ENCODE measurements around the gene DROSHA. TPM values are rescaled to one million over a fixed set of nuclear protein-coding genes. Genes with fewer than 3 reads are reported as not detected.

DROSHA gene
- total and polyA plus RNA-seq, 2 of the 8 experiments (the other 6 are each of a cell fraction or from before 2014, with no cell fraction given), result 65.9 to 122 TPM

DNA sequence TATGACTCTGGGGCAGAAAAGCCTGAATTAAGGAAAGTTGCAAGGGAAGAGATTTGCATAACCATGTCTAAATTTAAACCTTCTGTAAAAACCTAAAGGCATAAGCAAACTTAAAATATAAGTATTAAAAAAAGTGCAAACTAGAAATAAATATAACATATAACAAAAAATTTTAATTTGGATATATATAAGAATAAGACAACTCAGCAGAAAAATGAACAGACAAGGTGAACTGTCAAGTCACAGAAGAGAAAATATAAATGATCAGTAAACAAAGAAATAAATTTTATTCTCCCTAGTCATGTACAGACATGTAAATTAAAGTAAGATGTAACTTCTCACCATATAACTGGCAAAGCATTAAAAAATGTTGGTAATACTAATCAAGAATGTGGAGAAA, 37.2 kb upstream of the DROSHA start:
- CTCF ChIA-PET (ENCODE audit: partially characterized antibody), result no interaction called here
- H4K91ac ChIP-seq (replicated peaks; ENCODE audit: insufficient read length, low read length), result no peak overlapping the region
- no peak overlapping the region for H3K18ac ChIP-seq (ENCODE audit: extremely low read depth, low read length)
- TF ChIP-seq SP2 (IDR thresholded peaks at IDR 0.05; ENCODE audit: low read length) (no peak), CREB1 (IDR thresholded peaks at IDR 0.05) (no peak), SP1 (IDR thresholded peaks at IDR 0.05; ENCODE audit: low read depth, low read length) (no peak), MAFK (IDR thresholded peaks at IDR 0.05; ENCODE audit: low read depth, low read length) (no peak), NANOG (IDR thresholded peaks at IDR 0.05; ENCODE audit: insufficient read depth, low read depth, low read length, poor library complexity, severe bottlenecking) (no peak), JUN (IDR thresholded peaks at IDR 0.05; ENCODE audit: low read depth, low read length) (no peak), GABPA (IDR thresholded peaks at IDR 0.05; ENCODE audit: borderline replicate concordance, insufficient read depth, low read length) (no peak), CHD1 (IDR thresholded peaks at IDR 0.05; ENCODE audit: low read depth, low read length) (no peak)
- TF ChIP-seq, protein P1, sequence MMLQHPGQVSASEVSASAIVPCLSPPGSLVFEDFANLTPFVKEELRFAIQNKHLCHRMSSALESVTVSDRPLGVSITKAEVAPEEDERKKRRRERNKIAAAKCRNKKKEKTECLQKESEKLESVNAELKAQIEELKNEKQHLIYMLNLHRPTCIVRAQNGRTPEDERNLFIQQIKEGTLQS (IDR thresholded peaks at IDR 0.05; ENCODE audit: insufficient read depth, low read depth, low read length), result no peak
- H3K4me3 ChIP-seq (ENCODE audit: extremely low read depth in 1 of 4, insufficient read depth in 2 of 4, low read depth in 3 of 4, low read length in 4 of 4), result no peak overlapping the region
- H3K23ac ChIP-seq (ENCODE audit: insufficient read length), result no peak overlapping the region
- no peaks in the 10 kb centered on the region for H3K27me3 ChIP-seq (replicated peaks in 1 of 4; ENCODE audit: control insufficient read depth in 3 of 4, extremely low read depth in 1 of 4, insufficient read depth in 3 of 4, low read length in 3 of 4)
- no peaks in the 10 kb centered on the region for H3K79me2 ChIP-seq (ENCODE audit: control insufficient read depth in 1 of 2, insufficient read depth in 2 of 2, low read length in 2 of 2)
- no peak for FAIRE-seq
- POLR2A ChIA-PET (ENCODE audit: partially characterized antibody), result no interaction called here
- H3K4ac ChIP-seq (replicated peaks; ENCODE audit: insufficient read length, low read depth, low read length), result no peak overlapping the region
- H3K9me3 ChIP-seq (ENCODE audit: insufficient read depth in 2 of 2, low read depth in 1 of 2, low read length in 1 of 2), result peaks cover 8 to 9% of the 10 kb centered on the region in 2 experiments; a peak in 2 of 4 replicates
- H2BK5ac ChIP-seq (ENCODE audit: low read depth, low read length), result no peak overlapping the region
- H3K79me1 ChIP-seq (ENCODE audit: low read depth, low read length), result no peaks in the 10 kb centered on the region
- no peaks in the 10 kb centered on the region for H4K20me1 ChIP-seq (replicated peaks in 1 of 2; ENCODE audit: control insufficient read depth in 1 of 2, insufficient read depth in 2 of 2, low read length in 2 of 2)
- no peaks in the 10 kb centered on the region for H3K4me1 ChIP-seq (replicated peaks in 1 of 4; ENCODE audit: control insufficient read depth in 3 of 4, insufficient read depth in 4 of 4, low read length in 3 of 4)
- no peak overlapping the region for H3K4me2 ChIP-seq (ENCODE audit: insufficient read depth in 1 of 2, low read depth in 2 of 2, low read length in 2 of 2)
- H2AK5ac ChIP-seq (ENCODE audit: low read depth, low read length), result no peak overlapping the region
- no peak overlapping the region for H4K5ac ChIP-seq (ENCODE audit: insufficient read length, low read depth, low read length)
- no peak overlapping the region for H3K56ac ChIP-seq (replicated peaks; ENCODE audit: insufficient read length, low read depth, low read length)
- no peak overlapping the region for H4K8ac ChIP-seq (ENCODE audit: extremely low read depth, insufficient read depth, low read length)
- no peak overlapping the region for H3K14ac ChIP-seq (ENCODE audit: insufficient read length)
- no peak overlapping the region for H2BK12ac ChIP-seq (ENCODE audit: low read depth, low read length)
- H2BK15ac ChIP-seq (ENCODE audit: low read length), result no peak overlapping the region
- no peak overlapping the region for H3K27ac ChIP-seq (ENCODE audit: low read depth, low read length)
- no peak overlapping the region for H3K9ac ChIP-seq (replicated peaks in 1 of 4; ENCODE audit: extremely low read depth in 1 of 4, low read depth in 3 of 4, low read length in 3 of 4)
- no peak overlapping the region for H2BK20ac ChIP-seq (ENCODE audit: low read length)
- no peaks in the 10 kb centered on the region for H3K23me2 ChIP-seq (ENCODE audit: low read depth, low read length)
- DNase-seq (ENCODE audit: low read depth in 1 of 2, low spot score in 2 of 2), result no peak
- H2BK120ac ChIP-seq (replicated peaks; ENCODE audit: low read depth, low read length), result no peak overlapping the region
- H2AFZ ChIP-seq (ENCODE audit: low read length), result no peak overlapping the region
- H3K36me3 ChIP-seq (ENCODE audit: control insufficient read depth in 2 of 4, insufficient read depth in 4 of 4, low read length in 3 of 4), result no peaks in the 10 kb centered on the region

All from H1 (cell line).